ENCODE data around the gene ITPKC. TPM values are rescaled to one million over a fixed set of nuclear protein-coding genes. Genes with fewer than 3 reads are reported as not detected.
A peak's percentile ranks its signal among the peaks of the same experiment; 100 is the strongest.

ITPKC gene
- total and polyA plus RNA-seq, 9 of the 15 experiments (the other 6 are each of a cell fraction or from before 2014, with no cell fraction given), result 0.08 to 9.3 (median 5.8) TPM

DNA sequence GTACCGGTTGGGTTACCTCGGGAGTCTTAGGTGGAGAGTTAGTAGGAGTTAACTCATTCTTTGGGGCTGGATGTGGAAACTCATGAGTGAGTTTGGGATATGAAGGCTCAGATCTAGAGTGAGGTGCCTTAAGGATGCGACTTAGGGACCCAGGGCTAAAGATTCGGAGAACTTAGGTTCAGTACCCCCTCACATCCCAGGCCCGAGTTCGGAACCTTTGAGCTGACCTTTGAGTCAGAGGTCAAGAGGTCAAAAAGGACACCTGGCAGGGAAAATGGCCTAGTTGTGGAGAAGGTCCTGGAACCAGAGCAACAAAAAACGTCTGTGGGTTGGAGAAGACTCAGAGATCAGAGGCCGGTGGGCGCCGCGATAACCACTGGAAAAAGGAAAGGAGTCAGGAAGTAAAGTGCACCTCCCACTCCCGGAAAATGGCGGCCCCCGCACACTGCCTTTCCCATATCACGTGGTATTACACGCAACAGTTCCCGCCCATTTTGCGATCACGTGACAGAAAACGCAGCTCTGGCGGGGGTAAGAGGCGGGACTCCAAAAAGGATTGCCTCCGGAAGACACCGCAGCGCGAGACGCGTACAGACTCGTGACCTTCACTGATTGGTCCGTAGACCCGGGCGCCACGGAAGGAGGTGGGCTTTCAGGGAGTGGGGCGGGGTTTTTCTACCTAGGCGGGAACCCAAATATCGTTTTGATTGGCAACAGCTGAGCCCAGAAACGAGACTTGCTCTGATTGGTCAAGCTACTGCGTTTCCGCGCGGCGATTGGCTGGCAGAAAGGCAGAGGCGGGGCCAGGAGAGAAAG, 33.4 kb downstream of the ITPKC start, which contains the start of gene ACTMAP (continued):
- TF ChIP-seq, protein P1, sequence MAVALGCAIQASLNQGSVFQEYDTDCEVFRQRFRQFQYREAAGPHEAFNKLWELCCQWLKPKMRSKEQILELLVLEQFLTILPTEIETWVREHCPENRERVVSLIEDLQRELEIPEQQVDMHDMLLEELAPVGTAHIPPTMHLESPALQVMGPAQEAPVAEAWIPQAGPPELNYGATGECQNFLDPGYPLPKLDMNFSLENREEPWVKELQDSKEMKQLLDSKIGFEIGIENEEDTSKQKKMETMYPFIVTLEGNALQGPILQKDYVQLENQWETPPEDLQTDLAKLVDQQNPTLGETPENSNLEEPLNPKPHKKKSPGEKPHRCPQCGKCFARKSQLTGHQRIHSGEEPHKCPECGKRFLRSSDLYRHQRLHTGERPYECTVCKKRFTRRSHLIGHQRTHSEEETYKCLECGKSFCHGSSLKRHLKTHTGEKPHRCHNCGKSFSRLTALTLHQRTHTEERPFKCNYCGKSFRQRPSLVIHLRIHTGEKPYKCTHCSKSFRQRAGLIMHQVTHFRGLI (CRISPR knock-in tag; IDR thresholded peaks at IDR 0.05), result no peak
- TF ChIP-seq ZFP36 (IDR thresholded peaks at IDR 0.05; ENCODE audit: low read depth, low read length, partially characterized antibody) (no peak), NUFIP1 (IDR thresholded peaks at IDR 0.05; ENCODE audit: partially characterized antibody) (no peak), HMG20A (CRISPR knock-in tag; conservative IDR thresholded peaks at IDR 0.05) (no peak), CBX3 (IDR thresholded peaks at IDR 0.05; ENCODE audit: borderline replicate concordance in 1 of 2, low read length in 2 of 2) (peak in 1 of 2 experiments; percentile 66; a peak in 1 of 3 replicates), FOXA3 (CRISPR knock-in tag; conservative IDR thresholded peaks at IDR 0.05 in 1 of 2, IDR thresholded peaks at IDR 0.05 in 1 of 2) (no peak), ARID3B (CRISPR knock-in tag; IDR thresholded peaks at IDR 0.05; ENCODE audit: borderline replicate concordance) (no peak), HSF4 (CRISPR knock-in tag; IDR thresholded peaks at IDR 0.05; ENCODE audit: borderline replicate concordance) (no peak), ZNF146 (CRISPR knock-in tag; IDR thresholded peaks at IDR 0.05; ENCODE audit: unreplicated experiment) (no peak), HDAC8 (tag; IDR thresholded peaks at IDR 0.05) (peak; percentile 66; the same call in 1 of the 2 replicates), POLR2H (tag; IDR thresholded peaks at IDR 0.05; ENCODE audit: low read depth) (peak; percentile 84), SIN3B (IDR thresholded peaks at IDR 0.05; ENCODE audit: low read depth) (peak; percentile 51; the same call in 1 of the 2 replicates)
- TF ChIP-seq, protein P2, sequence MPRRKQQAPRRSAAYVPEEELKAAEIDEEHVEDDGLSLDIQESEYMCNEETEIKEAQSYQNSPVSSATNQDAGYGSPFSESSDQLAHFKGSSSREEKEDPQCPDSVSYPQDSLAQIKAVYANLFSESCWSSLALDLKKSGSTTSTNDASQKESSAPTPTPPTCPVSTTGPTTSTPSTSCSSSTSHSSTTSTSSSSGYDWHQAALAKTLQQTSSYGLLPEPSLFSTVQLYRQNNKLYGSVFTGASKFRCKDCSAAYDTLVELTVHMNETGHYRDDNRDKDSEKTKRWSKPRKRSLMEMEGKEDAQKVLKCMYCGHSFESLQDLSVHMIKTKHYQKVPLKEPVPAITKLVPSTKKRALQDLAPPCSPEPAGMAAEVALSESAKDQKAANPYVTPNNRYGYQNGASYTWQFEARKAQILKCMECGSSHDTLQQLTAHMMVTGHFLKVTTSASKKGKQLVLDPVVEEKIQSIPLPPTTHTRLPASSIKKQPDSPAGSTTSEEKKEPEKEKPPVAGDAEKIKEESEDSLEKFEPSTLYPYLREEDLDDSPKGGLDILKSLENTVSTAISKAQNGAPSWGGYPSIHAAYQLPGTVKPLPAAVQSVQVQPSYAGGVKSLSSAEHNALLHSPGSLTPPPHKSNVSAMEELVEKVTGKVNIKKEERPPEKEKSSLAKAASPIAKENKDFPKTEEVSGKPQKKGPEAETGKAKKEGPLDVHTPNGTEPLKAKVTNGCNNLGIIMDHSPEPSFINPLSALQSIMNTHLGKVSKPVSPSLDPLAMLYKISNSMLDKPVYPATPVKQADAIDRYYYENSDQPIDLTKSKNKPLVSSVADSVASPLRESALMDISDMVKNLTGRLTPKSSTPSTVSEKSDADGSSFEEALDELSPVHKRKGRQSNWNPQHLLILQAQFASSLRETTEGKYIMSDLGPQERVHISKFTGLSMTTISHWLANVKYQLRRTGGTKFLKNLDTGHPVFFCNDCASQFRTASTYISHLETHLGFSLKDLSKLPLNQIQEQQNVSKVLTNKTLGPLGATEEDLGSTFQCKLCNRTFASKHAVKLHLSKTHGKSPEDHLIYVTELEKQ (CRISPR knock-in tag; IDR thresholded peaks at IDR 0.05), result no peak
- TF ChIP-seq, protein P3, sequence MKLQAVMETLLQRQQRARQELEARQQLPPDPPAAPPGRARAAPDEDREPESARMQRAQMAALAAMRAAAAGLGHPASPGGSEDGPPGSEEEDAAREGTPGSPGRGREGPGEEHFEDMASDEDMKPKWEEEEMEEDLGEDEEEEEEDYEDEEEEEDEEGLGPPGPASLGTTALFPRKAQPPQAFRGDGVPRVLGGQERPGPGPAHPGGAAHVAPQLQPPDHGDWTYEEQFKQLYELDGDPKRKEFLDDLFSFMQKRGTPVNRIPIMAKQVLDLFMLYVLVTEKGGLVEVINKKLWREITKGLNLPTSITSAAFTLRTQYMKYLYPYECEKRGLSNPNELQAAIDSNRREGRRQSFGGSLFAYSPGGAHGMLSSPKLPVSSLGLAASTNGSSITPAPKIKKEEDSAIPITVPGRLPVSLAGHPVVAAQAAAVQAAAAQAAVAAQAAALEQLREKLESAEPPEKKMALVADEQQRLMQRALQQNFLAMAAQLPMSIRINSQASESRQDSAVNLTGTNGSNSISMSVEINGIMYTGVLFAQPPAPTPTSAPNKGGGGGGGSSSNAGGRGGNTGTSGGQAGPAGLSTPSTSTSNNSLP (IDR thresholded peaks at IDR 0.05; ENCODE audit: borderline replicate concordance, low read depth, low read length), result no peak
- TF ChIP-seq, protein P4, sequence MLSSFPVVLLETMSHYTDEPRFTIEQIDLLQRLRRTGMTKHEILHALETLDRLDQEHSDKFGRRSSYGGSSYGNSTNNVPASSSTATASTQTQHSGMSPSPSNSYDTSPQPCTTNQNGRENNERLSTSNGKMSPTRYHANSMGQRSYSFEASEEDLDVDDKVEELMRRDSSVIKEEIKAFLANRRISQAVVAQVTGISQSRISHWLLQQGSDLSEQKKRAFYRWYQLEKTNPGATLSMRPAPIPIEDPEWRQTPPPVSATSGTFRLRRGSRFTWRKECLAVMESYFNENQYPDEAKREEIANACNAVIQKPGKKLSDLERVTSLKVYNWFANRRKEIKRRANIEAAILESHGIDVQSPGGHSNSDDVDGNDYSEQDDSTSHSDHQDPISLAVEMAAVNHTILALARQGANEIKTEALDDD (IDR thresholded peaks at IDR 0.05), result no peak
